Suprapubic skin (tissue), 4 donors: ENCODE measurements around the gene PLOD3. TPM values are rescaled to one million over a fixed set of nuclear protein-coding genes. Genes with fewer than 3 reads are reported as not detected.

ENCODE experiments used
- DNase-seq, 2 donors: peaks; one replicate each; pipeline ENCODE4 v3.0.0-alpha.2; 2019; ENCODE audit warnings: low spot score in 2 of 2
- H3K27ac ChIP-seq: fragments of 200-600 bp; sonication (generic); one replicate; pipeline ENCODE4 v1.5.1; 2019
- H3K27me3 ChIP-seq: fragments of 200-600 bp; sonication (generic); one replicate; pipeline ENCODE4 v1.5.1; 2019
- H3K36me3 ChIP-seq: fragments of 200-600 bp; sonication (generic); one replicate; pipeline ENCODE4 v1.5.1; 2019
- H3K4me1 ChIP-seq: fragments of 200-600 bp; sonication (generic); one replicate; pipeline ENCODE4 v1.5.1; 2019
- H3K4me3 ChIP-seq: fragments of 200-600 bp; sonication (generic); one replicate; pipeline ENCODE4 v1.5.1; 2019; ENCODE audit warnings: mild to moderate bottlenecking
- H3K9me3 ChIP-seq: fragments of 200-600 bp; sonication (generic); one replicate; pipeline ENCODE4 v1.5.1; 2019
- EP300 ChIP-seq: sonication (generic); formaldehyde crosslinking; IDR thresholded peaks from one replicate; pipeline ENCODE4 v1.6.1; 2017; ENCODE audit warnings: antibody characterized with exemption
- POLR2A ChIP-seq, 2 donors: fragments of 450-650 bp; IDR thresholded peaks; one replicate each; pipeline ENCODE4 v1.6.1; 2017; ENCODE audit warnings: antibody characterized with exemption in 2 of 2, mild to moderate bottlenecking in 2 of 2, moderate library complexity in 2 of 2
- POLR2AphosphoS5 ChIP-seq, 3 donors: sonication (generic); formaldehyde crosslinking; IDR thresholded peaks; one replicate each; pipeline ENCODE4 v1.6.1; 2017; ENCODE audit warnings: antibody characterized with exemption in 3 of 3
- WGBS: methylation state at CpG from one replicate; pipeline ENCODE4 v1.1.5; 2018; 5-methylcytosine and 5-hydroxymethylcytosine counted together
- total RNA-seq, 4 donors: library from RNA; depleted of rRNA; stranded (reverse); fragments of >200 nt; gene quantifications; one replicate each; pipeline ENCODE4 v1.1.0, GENCODE V29; 2016
- TF ChIP-seq, protein P1 (sequence below), 2 donors: fragments of 200-600 bp in 1 of 2; fragments of 450-650 bp in 1 of 2; sonication (generic) in 1 of 2; IDR thresholded peaks; one replicate each; pipeline ENCODE4 v1.5.1; 2016 to 2019; ENCODE audit warnings: antibody characterized with exemption in 2 of 2, mild to moderate bottlenecking in 1 of 2, moderate library complexity in 1 of 2

PLOD3 gene
- total RNA-seq, 4 donors from 2014 or later: 15.7 to 30.4 (median 22.7) TPM

DNA sequence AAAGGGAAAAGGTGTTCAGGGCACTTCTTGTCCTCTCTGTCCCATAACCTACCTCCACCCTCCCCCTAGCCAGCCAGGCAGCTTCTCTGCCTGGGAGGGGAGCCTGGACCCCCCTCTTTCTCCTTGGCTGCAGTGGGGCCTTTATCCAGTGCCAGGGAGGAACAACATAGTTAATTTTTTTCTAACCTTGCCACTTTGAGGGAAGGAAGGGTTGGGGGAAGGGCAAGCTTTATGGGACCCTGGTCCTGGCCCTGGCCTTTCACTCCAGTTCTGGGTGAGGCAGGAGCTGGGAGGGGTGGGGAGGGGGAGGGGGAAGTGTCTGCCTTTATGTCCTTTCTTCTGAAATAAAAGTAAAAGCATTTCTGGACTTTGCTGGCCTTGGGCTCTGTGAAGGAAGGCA is 56.5 kb downstream of the PLOD3 start:
- TF ChIP-seq POLR2A (IDR thresholded peaks at IDR 0.05) (no peak), EP300 (no peak), POLR2AphosphoS5 (IDR thresholded peaks at IDR 0.05) (no peak)
- TF ChIP-seq, protein P1, sequence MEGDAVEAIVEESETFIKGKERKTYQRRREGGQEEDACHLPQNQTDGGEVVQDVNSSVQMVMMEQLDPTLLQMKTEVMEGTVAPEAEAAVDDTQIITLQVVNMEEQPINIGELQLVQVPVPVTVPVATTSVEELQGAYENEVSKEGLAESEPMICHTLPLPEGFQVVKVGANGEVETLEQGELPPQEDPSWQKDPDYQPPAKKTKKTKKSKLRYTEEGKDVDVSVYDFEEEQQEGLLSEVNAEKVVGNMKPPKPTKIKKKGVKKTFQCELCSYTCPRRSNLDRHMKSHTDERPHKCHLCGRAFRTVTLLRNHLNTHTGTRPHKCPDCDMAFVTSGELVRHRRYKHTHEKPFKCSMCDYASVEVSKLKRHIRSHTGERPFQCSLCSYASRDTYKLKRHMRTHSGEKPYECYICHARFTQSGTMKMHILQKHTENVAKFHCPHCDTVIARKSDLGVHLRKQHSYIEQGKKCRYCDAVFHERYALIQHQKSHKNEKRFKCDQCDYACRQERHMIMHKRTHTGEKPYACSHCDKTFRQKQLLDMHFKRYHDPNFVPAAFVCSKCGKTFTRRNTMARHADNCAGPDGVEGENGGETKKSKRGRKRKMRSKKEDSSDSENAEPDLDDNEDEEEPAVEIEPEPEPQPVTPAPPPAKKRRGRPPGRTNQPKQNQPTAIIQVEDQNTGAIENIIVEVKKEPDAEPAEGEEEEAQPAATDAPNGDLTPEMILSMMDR (IDR thresholded peaks at IDR 0.05): no peak
- Histone ChIP-seq H3K4me3 (no peak overlapping the region), H3K27me3 (peaks cover 41% of the 10 kb centered on the region), H3K27ac (no peak overlapping the region), H3K4me1 (peaks cover 39% of the 10 kb centered on the region), H3K36me3 (peaks cover 40% of the 10 kb centered on the region), H3K9me3 (no peaks in the 10 kb centered on the region)
- DNase-seq: no peak

DNA sequence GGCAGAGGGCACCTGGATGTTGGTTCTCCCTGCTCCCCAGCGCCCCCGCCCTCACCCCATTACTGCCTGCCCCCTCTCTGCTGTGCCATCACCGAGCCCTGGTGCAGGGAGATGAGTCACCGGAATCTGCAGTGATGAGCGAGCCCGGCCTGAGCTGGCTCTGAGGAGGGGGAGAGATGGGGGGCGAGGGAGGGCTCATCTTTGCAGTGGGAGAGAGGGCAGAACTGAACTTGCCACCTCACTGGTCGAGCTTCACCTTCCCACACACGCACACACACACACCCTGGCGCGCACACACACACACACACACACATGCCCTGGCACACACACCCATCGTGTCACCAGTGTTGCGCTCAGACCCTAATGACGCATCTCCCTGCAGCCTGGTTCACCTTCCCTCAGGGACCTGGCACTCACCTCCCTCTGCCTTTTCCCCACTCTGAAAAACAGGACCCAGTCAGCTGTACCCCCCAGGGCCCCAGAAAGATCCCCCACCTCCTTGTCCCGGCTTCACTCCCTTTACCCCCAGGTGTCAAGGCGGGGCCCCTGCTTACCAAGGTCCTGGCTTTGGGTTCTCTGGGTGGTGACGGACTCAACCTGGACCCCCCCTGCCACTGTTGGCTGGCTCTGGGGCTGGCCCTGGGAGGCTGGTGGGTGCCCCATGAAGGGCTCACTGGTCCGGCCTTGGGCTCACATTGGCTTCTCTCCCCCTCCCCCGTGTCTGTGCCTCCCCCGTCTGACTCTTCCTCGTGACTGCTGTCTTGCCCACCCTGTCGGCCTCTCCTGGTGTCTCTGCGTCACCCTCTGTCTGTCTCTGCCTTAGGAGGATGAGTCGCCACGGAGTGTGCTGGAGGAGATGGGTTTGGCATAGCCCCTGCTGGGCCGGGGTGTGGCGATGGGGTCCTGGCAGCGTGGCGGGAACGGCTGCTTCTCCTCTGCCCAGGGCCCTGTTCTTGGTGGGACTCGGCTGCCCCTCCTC is 57.4 kb downstream of the PLOD3 start:
- WGBS: 81% methylated on average over 25 of the region's 31 CpGs
- DNase-seq: no peak
- Histone ChIP-seq H3K4me1 (peaks cover 36% of the 10 kb centered on the region), H3K9me3 (no peaks in the 10 kb centered on the region), H3K27me3 (peaks cover 32% of the 10 kb centered on the region), H3K36me3 (peaks cover 40% of the 10 kb centered on the region), H3K27ac (no peak overlapping the region), H3K4me3 (no peak overlapping the region)
- no peak for TF ChIP-seq POLR2AphosphoS5 (IDR thresholded peaks at IDR 0.05)

DNA sequence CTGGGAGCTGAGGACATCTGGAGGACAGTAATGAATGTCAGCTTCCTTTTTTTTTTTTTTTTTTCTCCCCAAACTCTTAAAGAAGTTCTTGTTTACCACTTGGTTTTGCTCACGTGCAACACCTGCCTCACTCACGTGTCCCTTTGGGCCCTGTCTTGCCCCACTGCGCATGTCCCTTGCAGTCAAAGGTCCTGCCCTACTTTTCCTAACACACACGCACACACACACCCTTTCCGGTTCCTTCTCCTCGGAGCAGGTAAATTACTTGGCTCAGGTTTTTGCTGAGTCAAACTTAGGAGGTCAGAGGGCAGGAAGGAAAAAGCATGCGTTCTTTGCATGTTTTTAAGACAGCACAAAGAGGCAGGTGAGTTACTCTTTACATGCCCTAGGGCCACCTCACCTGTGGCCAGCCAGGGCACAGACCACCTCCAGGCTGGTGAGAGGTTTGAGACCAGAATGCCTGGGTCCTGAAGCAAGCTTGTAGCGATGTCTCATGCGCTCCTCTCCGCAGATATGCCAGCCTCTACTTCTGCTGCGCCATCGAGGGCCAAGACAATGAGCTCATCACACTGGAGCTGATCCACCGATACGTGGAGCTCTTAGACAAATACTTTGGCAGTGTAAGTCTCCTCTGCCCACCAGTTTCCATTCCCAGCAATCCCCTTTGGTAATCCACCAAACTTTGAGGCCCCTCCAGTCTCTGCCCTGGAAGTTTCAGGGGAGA is 60.4 kb downstream of the PLOD3 start:
- Histone ChIP-seq H3K27ac (no peak overlapping the region), H3K27me3 (peaks cover 2% of the 10 kb centered on the region), H3K4me3 (no peak overlapping the region), H3K4me1 (peaks cover 18% of the 10 kb centered on the region), H3K9me3 (no peaks in the 10 kb centered on the region), H3K36me3 (peaks cover 40% of the 10 kb centered on the region)
- TF ChIP-seq POLR2A (IDR thresholded peaks at IDR 0.05): no peak
- TF ChIP-seq POLR2AphosphoS5 (IDR thresholded peaks at IDR 0.05): no peak
- TF ChIP-seq, protein P1 (IDR thresholded peaks at IDR 0.05): no peak
- TF ChIP-seq EP300: no peak
- DNase-seq: no peak
- 62% methylated on average over 14 of the region's 14 CpGs for WGBS

DNA sequence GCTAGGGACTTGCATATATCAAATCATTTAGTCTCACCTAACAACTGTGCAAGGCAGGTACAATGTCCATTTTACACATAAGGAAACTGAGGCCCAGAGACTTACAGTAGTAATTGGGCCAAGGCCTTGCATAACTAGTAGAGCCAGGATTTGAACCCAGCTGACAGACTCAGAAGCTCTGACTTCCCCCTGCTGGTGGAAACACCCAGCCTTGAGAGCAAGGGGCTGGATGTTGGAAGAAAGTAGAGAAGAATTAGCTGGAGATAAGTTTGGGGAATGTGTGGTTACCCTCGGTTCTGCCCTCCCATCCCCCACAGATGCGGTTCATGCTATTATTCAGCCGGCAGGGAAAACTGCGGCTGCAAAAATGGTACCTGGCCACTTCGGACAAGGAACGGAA is 61.1 kb downstream of the PLOD3 start:
- H3K27me3 ChIP-seq: no peaks in the 10 kb centered on the region
- peaks cover 40% of the 10 kb centered on the region for H3K36me3 ChIP-seq
- H3K4me3 ChIP-seq: no peak overlapping the region
- no peaks in the 10 kb centered on the region for H3K9me3 ChIP-seq
- no peak for DNase-seq
- WGBS: 89% methylated on average over 6 of the region's 6 CpGs
- TF ChIP-seq POLR2A (IDR thresholded peaks at IDR 0.05) (no peak), POLR2AphosphoS5 (IDR thresholded peaks at IDR 0.05) (no peak), EP300 (no peak)
- TF ChIP-seq, protein P1 (IDR thresholded peaks at IDR 0.05): no peak
- H3K27ac ChIP-seq: no peak overlapping the region
- H3K4me1 ChIP-seq: peaks cover 18% of the 10 kb centered on the region

Other genes with a start within 250 kb of the PLOD3 start
- gene MUC12, start 248.0 kb downstream of the PLOD3 start, total RNA-seq: not detected
- gene MUC17, start 197.5 kb downstream of the PLOD3 start, total RNA-seq: under 1 TPM; 0.08 to 0.25 (median 0.14) TPM
- 10 to 100 TPM; 12.1 to 28.9 (median 17.8) TPM for gene TRIM56, start 132.1 kb downstream of the PLOD3 start, total RNA-seq
- gene SERPINE1, start 90.5 kb downstream of the PLOD3 start, total RNA-seq: 10 to 100 TPM in 2 of 4 donors, 1 to 10 TPM in 2; 6.7 to 22.9 (median 13.0) TPM
- 10 to 100 TPM; 28.5 to 66.5 (median 50.0) TPM for gene AP1S1, start 63.1 kb downstream of the PLOD3 start, total RNA-seq
- gene VGF, start 52.0 kb downstream of the PLOD3 start, total RNA-seq: under 1 TPM in 3 of 4 donors, not detected in 1; 0.38 to 0.99 (median 0.59) TPM
- not detected for gene NAT16, start 37.3 kb downstream of the PLOD3 start, total RNA-seq
- not detected for gene MOGAT3, start 16.5 kb downstream of the PLOD3 start, total RNA-seq
- gene ZNHIT1, start 584 bp upstream of the PLOD3 start, total RNA-seq: 10 to 100 TPM; 43.8 to 73.4 (median 66.9) TPM
- gene CLDN15, start 20.2 kb upstream of the PLOD3 start, total RNA-seq: 10 to 100 TPM in 3 of 4 donors, 1 to 10 TPM in 1; 6.7 to 19.8 (median 12.5) TPM
- gene FIS1, start 27.5 kb upstream of the PLOD3 start, total RNA-seq: 100 to 1,000 TPM; 118 to 223 (median 198) TPM
- gene IFT22, start 104.2 kb upstream of the PLOD3 start, total RNA-seq: 10 to 100 TPM in 3 of 4 donors, 1 to 10 TPM in 1; 6.8 to 15.3 (median 11.7) TPM
- gene COL26A1, start 145.3 kb upstream of the PLOD3 start, total RNA-seq: 1 to 10 TPM in 1 of 4 donors, not detected in 3; 1.1 TPM